Keratinocyte (primary cell): ENCODE data around the gene CD59. TPM values are rescaled to one million over a fixed set of nuclear protein-coding genes. Genes with fewer than 3 reads are reported as not detected.

ENCODE experiments used
- DNase-seq: peaks from one replicate; pipeline ENCODE4 v3.0.0-alpha.2; 2011; ENCODE audit warnings: low read depth, missing footprints, low spot score
- FAIRE-seq: peaks from 2 replicates; lab custom pipeline; 2011; peaks lifted over from hg19 to GRCh38; lab: Jason Lieb, UNC
- H2AFZ ChIP-seq: 2 replicates; pipeline ENCODE4 v1.6.0; 2012; ENCODE audit warnings: low read length, control low read depth, inconsistent platforms; ENCODE audit not compliant: control insufficient read depth
- H3K27ac ChIP-seq: 2 replicates; pipeline ENCODE4 v1.5.1; 2011; ENCODE audit warnings: low read length; ENCODE audit not compliant: control insufficient read depth, insufficient read depth
- H3K27me3 ChIP-seq: 3 replicates; pipeline ENCODE4 v1.6.0; 2011; ENCODE audit warnings: low read length; ENCODE audit not compliant: control insufficient read depth, insufficient read depth; ENCODE audit errors: extremely low read depth
- H3K36me3 ChIP-seq, 2 experiments: 2 replicates in 1 of 2; 3 replicates in 1 of 2; pipeline ENCODE4 v1.5.1; 2011; ENCODE audit warnings: low read length in 2 of 2, mild to moderate bottlenecking in 1 of 2; ENCODE audit not compliant: control insufficient read depth in 2 of 2, insufficient read depth in 2 of 2; ENCODE audit errors: extremely low read depth in 1 of 2
- H3K4me1 ChIP-seq: 3 replicates; pipeline ENCODE4 v1.5.1; 2011; ENCODE audit warnings: low read length; ENCODE audit not compliant: control insufficient read depth, insufficient read depth; ENCODE audit errors: extremely low read depth
- H3K4me2 ChIP-seq: 3 replicates; pipeline ENCODE4 v1.6.0; 2011; ENCODE audit warnings: low read depth, low read length; ENCODE audit not compliant: control insufficient read depth, insufficient read depth; ENCODE audit errors: extremely low read depth
- H3K4me3 ChIP-seq, 3 experiments: fragments of 200-600 bp in 1 of 3; sonication (generic) in 1 of 3; 2 replicates in 2 of 3; 3 replicates in 1 of 3; pipeline ENCODE4 v1.5.1; 2011 to 2016; ENCODE audit warnings: low read length in 3 of 3, mild to moderate bottlenecking in 3 of 3, control low read depth in 2 of 3, inconsistent platforms in 1 of 3, low read depth in 1 of 3, mixed read lengths in 1 of 3, mixed run types in 1 of 3, moderate library complexity in 1 of 3; ENCODE audit not compliant: control insufficient read depth in 2 of 3, insufficient read depth in 2 of 3; ENCODE audit errors: extremely low read depth in 1 of 3
- H3K79me2 ChIP-seq: 2 replicates; pipeline ENCODE4 v1.6.0; 2012; ENCODE audit warnings: low read length; ENCODE audit not compliant: control insufficient read depth, insufficient read depth
- H3K9ac ChIP-seq: 3 replicates; pipeline ENCODE4 v1.6.0; 2011; ENCODE audit warnings: low read length; ENCODE audit not compliant: control insufficient read depth, insufficient read depth; ENCODE audit errors: extremely low read depth
- H3K9me1 ChIP-seq: 3 replicates; pipeline ENCODE4 v1.6.0; 2011; ENCODE audit warnings: low read length; ENCODE audit not compliant: control insufficient read depth, insufficient read depth; ENCODE audit errors: extremely low read depth
- H3K9me3 ChIP-seq: 2 replicates; pipeline ENCODE4 v1.5.1; 2012; ENCODE audit warnings: low read depth, low read length; ENCODE audit not compliant: control insufficient read depth
- H4K20me1 ChIP-seq: 3 replicates; pipeline ENCODE4 v1.6.0; 2011; ENCODE audit warnings: low read length; ENCODE audit not compliant: control insufficient read depth, insufficient read depth; ENCODE audit errors: extremely low read depth
- EZH2 ChIP-seq: IDR thresholded peaks from one replicate; pipeline ENCODE4 v1.6.1; 2012; ENCODE audit warnings: inconsistent platforms, mild to moderate bottlenecking, low read length, moderate library complexity
- dilution Hi-C: fragments of 300-500 bp; cut with MboI; formaldehyde crosslinking; loops from one replicate; pipeline ENCODE4 v1.7.0; 2020; ENCODE audit warnings: low sequenced_read_pairs; ENCODE audit not compliant: extremely low pct_ligation_motif_present
- polyA plus RNA-seq, 5 experiments: library from polyadenylated mRNA; depleted of rRNA in 3 of 5; stranded (reverse) in 3 of 5; stranded (forward) in 1 of 5; unstranded in 1 of 5; fragments of >200 nt; gene quantifications; 1 replicate in 1 of 5; 2 replicates in 3 of 5; 3 replicates in 1 of 5; pipeline versions ENCODE4 v1.2.1 to v1.2.3, GENCODE V29; 2011 to 2012; ENCODE audit warnings: missing spikeins in 2 of 5, low read depth in 1 of 5, low replicate concordance in 1 of 5
- TF ChIP-seq, protein P1 (sequence below), 3 experiments: IDR thresholded peaks in 1 of 3; conservative IDR thresholded peaks in 1 of 3; optimal IDR thresholded peaks in 1 of 3; 2 replicates in 2 of 3; 3 replicates in 1 of 3; pipeline versions ENCODE3 to v1.5.1; 2011; ENCODE audit warnings: low read length in 3 of 3, mild to moderate bottlenecking in 3 of 3, moderate library complexity in 2 of 3, control low read depth in 1 of 3, inconsistent platforms in 1 of 3; ENCODE audit not compliant: insufficient read depth in 2 of 3; ENCODE audit errors: extremely low read depth in 1 of 3

Gene CD59
- polyA plus RNA-seq, 1 donor (not counting 4 experiments of a cell fraction or from before 2014, with no cell fraction given): 1,349 TPM

DNA sequence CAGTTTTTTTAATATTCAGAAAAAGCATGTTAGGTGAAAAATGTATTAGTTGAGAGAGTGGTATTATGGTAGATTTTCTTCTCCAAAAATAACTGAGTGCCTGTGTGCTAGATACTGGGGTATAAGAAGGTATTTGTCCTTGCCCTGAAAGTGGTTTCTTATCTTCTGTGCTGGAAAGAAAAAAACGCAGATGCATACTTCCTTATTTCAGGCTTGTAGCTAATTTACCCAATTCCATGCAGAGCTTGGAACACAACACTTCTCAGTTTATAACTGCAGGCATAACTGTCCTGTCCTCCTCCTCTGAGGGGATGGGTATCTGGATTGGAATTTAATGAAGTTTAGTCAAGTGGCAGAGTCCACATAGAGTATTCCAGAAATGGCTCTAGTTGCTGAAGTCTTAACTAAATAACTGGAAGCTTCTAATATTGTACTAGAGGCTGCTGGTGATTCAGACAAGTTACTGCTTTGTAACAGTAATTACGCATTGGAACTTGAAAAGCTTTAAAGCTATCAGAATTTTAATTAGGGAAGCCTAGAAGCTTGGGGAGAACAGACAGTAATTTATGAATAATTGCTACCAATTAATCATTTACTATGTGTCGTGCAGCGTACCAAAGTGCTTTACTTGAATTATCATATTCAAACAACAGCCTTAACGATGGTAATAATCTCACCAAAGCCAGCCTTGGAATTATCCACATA lies 22.9 kb downstream of the CD59 start:
- H3K9me3 ChIP-seq: no peaks in the 10 kb centered on the region
- no peak overlapping the region for H3K27ac ChIP-seq
- H3K4me3 ChIP-seq: no peak overlapping the region
- peaks cover 28 to 64% of the 10 kb centered on the region in 2 experiments for H3K36me3 ChIP-seq
- H3K9ac ChIP-seq: no peak overlapping the region
- H3K79me2 ChIP-seq: peaks cover 46% of the 10 kb centered on the region
- TF ChIP-seq, protein P1, sequence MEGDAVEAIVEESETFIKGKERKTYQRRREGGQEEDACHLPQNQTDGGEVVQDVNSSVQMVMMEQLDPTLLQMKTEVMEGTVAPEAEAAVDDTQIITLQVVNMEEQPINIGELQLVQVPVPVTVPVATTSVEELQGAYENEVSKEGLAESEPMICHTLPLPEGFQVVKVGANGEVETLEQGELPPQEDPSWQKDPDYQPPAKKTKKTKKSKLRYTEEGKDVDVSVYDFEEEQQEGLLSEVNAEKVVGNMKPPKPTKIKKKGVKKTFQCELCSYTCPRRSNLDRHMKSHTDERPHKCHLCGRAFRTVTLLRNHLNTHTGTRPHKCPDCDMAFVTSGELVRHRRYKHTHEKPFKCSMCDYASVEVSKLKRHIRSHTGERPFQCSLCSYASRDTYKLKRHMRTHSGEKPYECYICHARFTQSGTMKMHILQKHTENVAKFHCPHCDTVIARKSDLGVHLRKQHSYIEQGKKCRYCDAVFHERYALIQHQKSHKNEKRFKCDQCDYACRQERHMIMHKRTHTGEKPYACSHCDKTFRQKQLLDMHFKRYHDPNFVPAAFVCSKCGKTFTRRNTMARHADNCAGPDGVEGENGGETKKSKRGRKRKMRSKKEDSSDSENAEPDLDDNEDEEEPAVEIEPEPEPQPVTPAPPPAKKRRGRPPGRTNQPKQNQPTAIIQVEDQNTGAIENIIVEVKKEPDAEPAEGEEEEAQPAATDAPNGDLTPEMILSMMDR (optimal IDR thresholded peaks at IDR 0.05 in 1 of 3, IDR thresholded peaks at IDR 0.05 in 1 of 3, conservative IDR thresholded peaks at IDR 0.05 in 1 of 3; ENCODE audit: extremely low read depth in 1 of 3, insufficient read depth in 2 of 3, low read length in 3 of 3): no peak
- TF ChIP-seq EZH2: no peak
- no peak overlapping the region for H3K4me2 ChIP-seq
- H3K4me1 ChIP-seq: peaks cover 39% of the 10 kb centered on the region
- H2AFZ ChIP-seq: no peak overlapping the region
- DNase-seq: no peak
- FAIRE-seq: no peak
- H3K27me3 ChIP-seq: no peaks in the 10 kb centered on the region
- peaks cover 2% of the 10 kb centered on the region for H4K20me1 ChIP-seq
- H3K9me1 ChIP-seq: no peaks in the 10 kb centered on the region
- dilution Hi-C loops: no loop called here

DNA sequence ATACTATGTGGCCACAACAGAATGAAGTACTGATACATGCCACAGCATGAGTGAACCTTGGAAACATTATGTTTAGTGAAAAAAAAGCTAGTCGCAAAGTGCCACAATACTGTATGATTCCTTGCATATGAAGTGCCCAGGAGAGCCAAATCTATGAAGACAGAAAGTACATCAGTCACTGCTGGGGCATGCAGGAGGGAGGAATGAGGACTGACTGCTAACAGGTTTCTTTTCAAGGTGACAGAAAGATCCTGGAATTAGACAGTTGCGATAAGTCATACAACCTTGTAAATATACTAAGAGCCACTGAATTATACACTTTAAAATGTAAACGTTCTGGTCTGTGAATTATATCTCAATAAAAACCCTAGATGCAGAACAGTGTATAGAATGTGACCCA lies 23.8 kb downstream of the CD59 start:
- no peak overlapping the region for H2AFZ ChIP-seq
- dilution Hi-C loops: no loop called here
- no peak for DNase-seq
- peaks cover 47% of the 10 kb centered on the region for H3K79me2 ChIP-seq
- H3K36me3 ChIP-seq: peaks cover 29 to 66% of the 10 kb centered on the region in 2 experiments
- H3K9ac ChIP-seq: no peak overlapping the region
- H3K4me3 ChIP-seq: no peak overlapping the region
- no peak for FAIRE-seq
- no peak overlapping the region for H3K27ac ChIP-seq
- peaks cover 2% of the 10 kb centered on the region for H4K20me1 ChIP-seq
- H3K4me1 ChIP-seq: peaks cover 36% of the 10 kb centered on the region
- H3K27me3 ChIP-seq: no peaks in the 10 kb centered on the region
- TF ChIP-seq, protein P1 (optimal IDR thresholded peaks at IDR 0.05 in 1 of 3, IDR thresholded peaks at IDR 0.05 in 1 of 3, conservative IDR thresholded peaks at IDR 0.05 in 1 of 3; ENCODE audit: extremely low read depth in 1 of 3, insufficient read depth in 2 of 3, low read length in 3 of 3): no peak
- no peak for TF ChIP-seq EZH2
- no peak overlapping the region for H3K4me2 ChIP-seq
- H3K9me1 ChIP-seq: no peaks in the 10 kb centered on the region
- no peaks in the 10 kb centered on the region for H3K9me3 ChIP-seq
